ENCODE results near the gene CRB2. TPM values are rescaled to one million over a fixed set of nuclear protein-coding genes. Genes with fewer than 3 reads are reported as not detected.

CRB2 gene
- polyA plus RNA-seq, 3 donors, result 0.01 to 0.22 (median 0.10) TPM

DNA sequence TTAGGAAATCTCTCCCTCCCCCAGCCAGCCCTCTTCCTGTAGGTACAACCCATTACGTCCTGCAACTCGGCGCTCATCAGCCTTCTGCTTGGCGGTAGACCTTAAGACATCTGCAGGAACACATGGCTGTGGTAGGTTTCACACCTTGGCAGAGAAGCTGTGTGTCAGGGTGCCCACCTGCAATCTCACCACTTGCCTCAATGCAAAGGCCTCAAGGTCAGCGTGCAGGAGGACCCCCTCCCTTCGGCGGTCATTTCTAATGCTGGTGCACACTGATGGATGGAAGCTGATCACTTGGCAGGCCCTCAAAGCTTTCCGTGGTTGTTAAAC lies 67.3 kb downstream of the CRB2 start:
- H3K27ac ChIP-seq (ENCODE audit: low read depth, low read length), result no peak overlapping the region
- 78 to 90% (median 88%) methylated on average over 8 of the region's 8 CpGs for WGBS, 3 donors

DNA sequence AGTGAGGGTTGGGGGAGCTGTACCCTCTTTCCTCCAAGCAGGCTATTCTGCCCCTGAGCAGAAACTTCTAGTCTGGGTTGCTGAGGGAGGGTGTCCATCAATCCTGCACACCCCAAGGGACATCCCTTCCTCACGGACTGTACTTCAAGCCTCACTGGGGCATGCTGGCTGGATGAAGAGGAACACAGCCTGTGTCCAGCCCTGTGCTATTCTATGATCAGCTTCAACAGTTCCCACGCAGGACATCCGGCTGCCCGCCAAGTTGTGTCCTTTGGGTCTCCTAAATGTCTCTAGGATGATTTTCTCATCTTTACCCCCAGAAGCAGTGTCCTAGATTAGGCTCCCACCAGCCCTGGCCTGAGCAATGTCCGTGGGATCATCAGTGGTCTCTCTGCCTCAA lies 68.1 kb downstream of the CRB2 start:
- 76 to 91% (median 89%) methylated on average over 5 of the region's 5 CpGs for WGBS, 3 donors
- no peak overlapping the region for H3K27ac ChIP-seq (ENCODE audit: low read depth, low read length)

DNA sequence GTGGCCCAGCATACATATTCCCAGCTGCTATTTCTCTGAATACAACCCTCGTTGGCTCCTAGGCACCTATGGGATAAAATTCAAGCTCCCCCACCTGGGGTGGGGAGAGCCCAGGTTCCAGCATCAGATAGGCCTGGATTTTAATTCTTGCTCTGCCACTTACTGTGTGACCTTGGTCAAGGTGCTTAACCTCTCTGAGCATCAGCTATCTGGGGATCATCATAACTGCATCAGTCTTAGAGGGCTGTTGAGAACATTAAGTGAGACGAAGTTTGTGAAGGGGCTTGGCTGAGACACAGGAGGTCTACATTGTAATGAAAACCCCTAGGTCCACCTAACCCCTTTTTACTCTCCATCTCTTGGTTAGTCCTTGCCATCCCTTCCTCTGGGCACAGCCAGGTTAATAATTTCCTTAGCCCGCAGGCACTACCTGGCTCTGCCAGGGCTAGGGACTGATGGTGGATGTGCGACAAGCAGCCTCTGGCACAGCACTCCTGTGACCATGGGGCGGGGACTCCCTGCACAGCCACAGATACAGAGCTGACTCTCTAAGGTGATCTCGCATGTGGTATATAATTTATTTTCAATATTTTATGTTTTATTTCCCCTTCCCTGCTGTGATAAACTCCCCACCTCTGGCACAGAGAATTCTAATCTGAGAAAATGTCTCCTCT lies 68.7 kb downstream of the CRB2 start:
- no peak overlapping the region for H3K27ac ChIP-seq (ENCODE audit: low read depth, low read length)
- 93 to 96% (median 95%) methylated on average over 6 of the region's 6 CpGs for WGBS, 3 donors

DNA sequence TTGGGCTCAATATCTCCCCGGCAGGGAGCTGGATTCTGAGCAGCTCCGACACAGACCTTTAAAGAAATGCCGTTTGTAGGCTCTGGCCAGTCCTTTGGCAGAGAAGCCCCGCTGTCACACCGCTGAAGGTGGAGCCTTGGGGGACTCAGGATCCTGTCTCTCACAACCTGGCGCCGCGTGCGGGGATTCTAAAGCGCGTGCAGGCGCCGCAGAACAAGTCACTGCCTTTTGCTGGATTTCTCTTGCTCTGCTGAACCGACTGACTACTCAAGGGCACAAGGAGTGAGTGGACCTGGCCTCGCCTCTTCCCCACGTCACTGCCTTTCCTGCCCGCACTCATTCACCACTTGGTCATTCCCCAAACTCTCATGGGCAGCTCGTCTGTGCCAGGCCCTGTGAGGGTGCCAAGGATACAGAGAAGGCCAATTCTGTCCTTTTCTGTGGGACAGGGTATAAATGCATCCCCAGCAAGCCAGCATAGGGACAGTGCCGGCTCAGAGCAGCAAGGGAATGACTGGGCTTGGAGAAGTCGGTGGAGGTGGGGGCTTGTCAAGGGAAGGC lies 69.3 kb downstream of the CRB2 start:
- WGBS, 3 donors, result 86 to 90% (median 88%) methylated on average over 20 of the region's 20 CpGs
- no peak overlapping the region for H3K27ac ChIP-seq (ENCODE audit: low read depth, low read length)

DNA sequence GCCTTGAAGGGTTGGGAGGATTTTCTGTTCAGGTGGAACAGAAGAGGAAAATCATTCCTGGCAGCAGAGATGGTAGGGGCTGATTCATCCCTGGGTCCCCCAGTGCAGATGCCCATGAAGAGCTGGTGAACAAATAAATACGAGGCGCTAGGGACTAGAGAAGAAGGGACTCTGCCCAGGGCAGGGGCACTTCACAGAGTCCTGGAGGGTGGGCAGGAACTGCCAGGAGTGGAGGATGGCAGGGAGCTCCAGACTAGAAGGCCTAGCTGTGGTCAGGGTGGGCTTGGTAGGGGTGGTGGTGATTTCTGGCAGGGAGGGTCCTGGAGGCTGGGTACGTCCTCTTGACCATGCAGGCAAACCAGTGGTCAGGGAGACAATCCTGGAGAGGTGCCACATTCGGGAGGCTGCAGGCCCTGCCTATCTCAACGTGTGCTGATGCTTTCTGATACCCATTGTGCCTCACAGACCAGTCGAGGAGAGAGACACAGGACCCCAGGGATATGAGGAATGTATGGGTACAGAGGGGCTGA lies 69.9 kb downstream of the CRB2 start:
- WGBS, 3 donors, result 86 to 93% (median 93%) methylated on average over 6 of the region's 6 CpGs
- H3K27ac ChIP-seq (ENCODE audit: low read depth, low read length), result no peak overlapping the region

DNA sequence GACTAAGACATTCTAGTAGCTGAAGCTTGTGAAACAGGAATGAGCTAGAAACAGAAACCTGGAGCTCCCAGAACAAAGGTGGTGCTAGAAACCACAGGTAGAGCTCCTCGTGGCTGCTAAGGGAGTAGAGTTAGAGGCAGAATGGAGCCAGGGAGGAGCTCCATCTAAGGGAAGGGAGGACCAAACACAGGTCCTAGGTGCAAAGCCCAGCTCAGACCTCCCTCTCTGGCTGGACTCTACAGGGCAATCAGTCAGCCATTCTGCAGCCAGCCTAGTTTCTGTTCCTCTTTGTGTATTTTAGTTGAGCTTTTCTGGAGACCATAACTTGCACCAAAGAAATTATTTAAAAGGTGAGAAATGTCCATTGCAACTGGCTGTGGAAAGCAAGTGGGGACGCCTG lies 70.4 kb downstream of the CRB2 start:
- H3K27ac ChIP-seq (ENCODE audit: low read depth, low read length), result no peak overlapping the region
- 83 to 92% (median 88%) methylated on average over 2 of the region's 2 CpGs for WGBS, 3 donors

Other genes starting within 250 kb of the CRB2 start
- 1 to 10 TPM; 2.5 to 9.0 (median 4.0) TPM for gene STRBP, start 87.6 kb upstream of the CRB2 start, polyA plus RNA-seq